ENCODE measurements around the gene ARL10.

The ARL10 gene

DNA sequence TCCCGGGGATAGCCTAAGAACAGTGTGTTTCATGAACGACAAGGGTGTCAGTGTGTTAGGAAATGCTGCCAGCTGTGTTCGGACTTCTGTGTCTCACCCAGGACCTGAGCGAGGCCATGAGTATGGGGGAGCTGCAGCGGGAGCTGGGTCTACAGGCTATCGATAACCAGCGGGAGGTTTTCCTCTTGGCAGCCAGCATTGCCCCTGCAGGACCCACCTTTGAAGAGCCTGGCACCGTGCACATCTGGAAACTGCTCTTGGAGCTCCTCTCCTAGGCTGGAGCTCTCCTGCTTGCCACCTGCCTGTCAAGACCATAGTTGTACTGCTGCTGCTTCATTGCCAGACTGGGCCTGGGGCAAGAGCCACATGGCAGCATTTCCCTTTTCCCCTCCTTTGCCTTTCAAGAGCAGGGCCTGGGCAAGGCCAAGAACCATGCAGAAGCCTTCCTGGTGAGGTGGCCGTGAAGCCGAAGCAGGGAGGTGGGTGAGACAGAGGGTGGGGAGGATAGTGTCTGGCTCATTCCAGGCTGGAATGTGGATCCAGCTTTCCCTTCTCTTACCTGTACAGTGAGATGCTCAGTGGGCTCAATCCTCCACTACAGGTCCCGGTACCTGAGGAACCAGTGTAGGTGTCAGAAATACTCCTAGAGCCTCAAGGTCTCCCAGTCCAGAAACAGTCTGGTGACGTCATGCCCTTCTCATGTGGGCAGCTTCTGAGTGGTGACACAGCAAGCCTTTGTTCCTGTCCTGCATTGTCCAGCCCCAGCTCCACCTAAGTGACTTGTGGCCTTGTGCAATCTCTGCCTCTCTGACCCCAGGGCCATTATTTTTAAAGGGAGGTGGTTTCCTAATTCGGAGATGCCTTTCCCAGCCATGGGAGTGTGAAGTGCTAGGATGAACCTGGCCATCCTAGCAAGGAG is 6.6 kb downstream of the ARL10 start:
- in situ Hi-C loops (cut with HindIII; ENCODE audit: low sequenced_read_pairs), result no loop called here

DNA sequence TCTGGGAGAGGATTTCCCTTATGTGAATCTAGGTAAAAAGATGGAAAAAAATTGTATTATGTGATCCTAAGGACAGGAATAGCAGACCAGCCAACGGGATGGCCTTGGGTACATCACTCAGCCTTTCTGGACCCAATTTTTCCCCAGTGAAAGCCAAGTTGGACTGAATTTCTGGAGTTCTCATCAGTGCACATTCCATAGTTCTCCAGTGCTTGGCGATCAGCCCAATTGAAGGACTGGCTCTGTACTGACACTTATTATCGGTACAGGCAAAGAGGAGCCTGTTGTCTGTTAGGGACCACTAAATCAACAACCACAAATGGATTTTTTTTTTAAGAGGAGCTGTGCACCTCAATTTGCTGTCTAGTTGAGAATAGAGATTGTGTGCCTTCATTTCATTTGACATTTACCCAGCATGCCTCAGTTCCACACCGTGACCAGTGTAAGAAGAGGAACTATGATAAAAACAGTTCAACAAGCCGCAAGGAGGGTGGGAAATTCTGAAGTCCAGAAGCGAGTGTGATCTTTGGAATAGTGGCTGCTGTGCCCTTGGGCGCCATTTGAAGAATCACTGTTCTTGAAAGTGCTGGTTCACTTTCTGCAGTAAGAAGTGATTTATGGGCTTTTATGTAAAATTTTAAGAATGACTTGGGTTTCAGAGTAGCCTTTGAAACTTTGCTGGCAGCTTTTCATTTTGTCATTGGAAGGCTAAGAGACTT is 8.0 kb downstream of the ARL10 start:
- TF ChIP-seq, protein P1, sequence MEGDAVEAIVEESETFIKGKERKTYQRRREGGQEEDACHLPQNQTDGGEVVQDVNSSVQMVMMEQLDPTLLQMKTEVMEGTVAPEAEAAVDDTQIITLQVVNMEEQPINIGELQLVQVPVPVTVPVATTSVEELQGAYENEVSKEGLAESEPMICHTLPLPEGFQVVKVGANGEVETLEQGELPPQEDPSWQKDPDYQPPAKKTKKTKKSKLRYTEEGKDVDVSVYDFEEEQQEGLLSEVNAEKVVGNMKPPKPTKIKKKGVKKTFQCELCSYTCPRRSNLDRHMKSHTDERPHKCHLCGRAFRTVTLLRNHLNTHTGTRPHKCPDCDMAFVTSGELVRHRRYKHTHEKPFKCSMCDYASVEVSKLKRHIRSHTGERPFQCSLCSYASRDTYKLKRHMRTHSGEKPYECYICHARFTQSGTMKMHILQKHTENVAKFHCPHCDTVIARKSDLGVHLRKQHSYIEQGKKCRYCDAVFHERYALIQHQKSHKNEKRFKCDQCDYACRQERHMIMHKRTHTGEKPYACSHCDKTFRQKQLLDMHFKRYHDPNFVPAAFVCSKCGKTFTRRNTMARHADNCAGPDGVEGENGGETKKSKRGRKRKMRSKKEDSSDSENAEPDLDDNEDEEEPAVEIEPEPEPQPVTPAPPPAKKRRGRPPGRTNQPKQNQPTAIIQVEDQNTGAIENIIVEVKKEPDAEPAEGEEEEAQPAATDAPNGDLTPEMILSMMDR (IDR thresholded peaks at IDR 0.05; ENCODE audit: low read depth, low read length), result no peak
- no peak for DNase-seq (ENCODE audit: low read depth, low spot score)
- no peak overlapping the region for H3K4me3 ChIP-seq (ENCODE audit: low read depth, low read length)
- in situ Hi-C loops (cut with HindIII; ENCODE audit: low sequenced_read_pairs), result no loop called here

More for the DNA sequence above, 6.6 kb downstream of the ARL10 start:
- DNase-seq (ENCODE audit: low read depth, low spot score), result no peak
- TF ChIP-seq, protein P1 (IDR thresholded peaks at IDR 0.05; ENCODE audit: low read depth, low read length), result no peak
- no peak overlapping the region for H3K4me3 ChIP-seq (ENCODE audit: low read depth, low read length)

DNA sequence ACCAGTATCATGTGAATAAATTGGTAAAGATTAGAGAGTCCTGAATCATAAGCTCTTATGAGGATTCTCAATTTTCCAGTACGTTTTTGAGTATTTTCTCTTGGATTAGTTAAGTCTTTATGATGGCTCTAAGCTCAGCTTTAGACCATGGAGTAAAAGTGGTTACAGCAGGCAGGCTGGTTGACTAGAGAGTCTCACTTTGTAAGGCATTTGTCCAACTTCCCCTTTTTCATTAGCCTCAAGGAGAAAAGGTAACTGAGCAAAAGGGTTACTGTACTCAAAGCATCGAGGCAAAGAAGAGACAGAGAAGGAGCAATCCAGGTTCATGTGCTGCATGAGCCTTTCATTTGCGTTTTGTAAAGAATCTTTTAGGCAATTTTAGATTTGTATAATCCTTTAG is 14.6 kb downstream of the ARL10 start:
- in situ Hi-C loops (cut with HindIII; ENCODE audit: low sequenced_read_pairs), result no loop called here
- DNase-seq (ENCODE audit: low read depth, low spot score), result no peak

DNA sequence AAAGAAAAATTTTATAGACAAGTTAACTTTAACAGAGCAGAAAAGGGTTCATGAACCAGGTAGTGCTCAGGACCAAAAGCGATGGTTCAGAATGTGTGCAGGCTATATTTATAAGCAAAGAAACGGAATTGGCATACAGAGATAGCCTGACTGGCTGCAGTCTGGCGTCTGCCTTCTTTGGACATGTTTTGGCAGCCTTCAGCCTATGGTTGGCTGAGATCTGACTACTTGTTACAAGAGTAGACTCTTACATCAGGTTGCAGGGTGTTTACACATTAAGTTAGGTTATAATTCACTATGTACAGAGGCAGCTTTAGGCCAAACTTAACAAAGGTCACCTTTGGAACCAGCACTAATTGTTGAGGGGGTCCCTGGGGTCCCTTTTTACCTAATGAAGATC is 16.1 kb downstream of the ARL10 start:
- DNase-seq (ENCODE audit: low read depth, low spot score), result no peak
- in situ Hi-C loops (cut with HindIII; ENCODE audit: low sequenced_read_pairs), result no loop called here
- H3K4me3 ChIP-seq (ENCODE audit: low read depth, low read length), result no peak overlapping the region
- TF ChIP-seq, protein P1 (IDR thresholded peaks at IDR 0.05; ENCODE audit: low read depth, low read length), result no peak

More for the DNA sequence above, 14.6 kb downstream of the ARL10 start:
- no peak overlapping the region for H3K4me3 ChIP-seq (ENCODE audit: low read depth, low read length)
- TF ChIP-seq, protein P1 (IDR thresholded peaks at IDR 0.05; ENCODE audit: low read depth, low read length), result no peak

DNA sequence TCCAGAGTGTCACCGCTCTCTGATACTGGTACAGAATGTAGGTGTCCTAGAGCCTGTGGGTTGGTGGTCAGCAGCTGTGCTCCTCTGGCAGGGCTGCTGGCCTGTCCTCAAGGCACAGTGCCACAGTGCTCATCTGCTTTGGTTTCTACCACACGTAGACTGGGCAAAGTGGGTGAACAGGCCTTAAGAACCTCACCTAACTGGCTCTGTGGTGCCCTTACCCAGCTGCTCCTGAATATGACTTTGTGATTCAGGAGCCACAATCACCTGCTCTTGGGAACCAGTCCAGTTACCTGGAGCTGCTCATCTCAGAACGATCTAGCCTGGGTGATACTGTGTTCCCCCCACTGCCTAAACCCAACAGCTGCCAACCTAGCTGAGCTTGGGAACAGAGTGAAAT is 16.7 kb downstream of the ARL10 start:
- in situ Hi-C loops (cut with HindIII; ENCODE audit: low sequenced_read_pairs), result no loop called here
- TF ChIP-seq, protein P1 (IDR thresholded peaks at IDR 0.05; ENCODE audit: low read depth, low read length), result no peak
- DNase-seq (ENCODE audit: low read depth, low spot score), result no peak
- H3K4me3 ChIP-seq (ENCODE audit: low read depth, low read length), result no peak overlapping the region

DNA sequence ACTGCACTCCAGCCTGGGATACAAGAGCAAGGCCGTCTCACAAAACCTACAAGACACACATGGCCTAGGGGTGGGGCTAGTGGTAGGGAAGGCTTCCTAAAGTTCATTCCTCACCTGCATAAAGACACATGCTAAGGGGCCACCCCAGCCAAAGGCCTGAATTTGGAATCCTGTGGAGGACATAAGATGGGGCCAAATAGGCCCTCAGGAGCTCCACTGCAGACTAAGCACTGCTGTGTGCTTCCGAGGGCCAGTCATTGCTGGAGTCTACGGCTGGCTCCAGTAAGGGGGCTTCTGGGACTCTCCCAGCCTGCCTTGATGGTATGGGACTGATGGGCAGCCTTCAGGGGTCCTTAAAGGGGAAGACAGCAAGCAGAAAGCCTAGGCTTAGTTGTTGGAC is 17.4 kb downstream of the ARL10 start:
- TF ChIP-seq, protein P1 (IDR thresholded peaks at IDR 0.05; ENCODE audit: low read depth, low read length), result no peak
- in situ Hi-C loops (cut with HindIII; ENCODE audit: low sequenced_read_pairs), result no loop called here
- no peak for DNase-seq (ENCODE audit: low read depth, low spot score)
- H3K4me3 ChIP-seq (ENCODE audit: low read depth, low read length), result no peak overlapping the region

Data from astrocyte of the spinal cord (primary cell).